HEK293 (cell line): ENCODE results near the gene TAPBPL.

Experiments
- ATF2 ChIP-seq: fragments of 450-650 bp; formaldehyde crosslinking; IDR thresholded peaks from 2 replicates; pipeline ENCODE4 v1.5.1; 2016; ENCODE audit warnings: missing biosample characterization, missing genetic modification characterization, low read depth
- HOXC10 ChIP-seq: sonication (generic); formaldehyde crosslinking; IDR thresholded peaks from 2 replicates; pipeline ENCODE4 v1.8.1; 2023; ENCODE audit warnings: mild to moderate bottlenecking, missing genetic modification reagents
- PRDM1 ChIP-seq: fragments of 450-650 bp; formaldehyde crosslinking; IDR thresholded peaks from 2 replicates; pipeline ENCODE4; 2016; ENCODE audit warnings: missing biosample characterization, missing genetic modification characterization
- YY1 ChIP-seq: fragments of 450-650 bp; formaldehyde crosslinking; IDR thresholded peaks from 2 replicates; pipeline ENCODE4 v1.5.1; 2018; ENCODE audit warnings: missing biosample characterization, missing genetic modification characterization
- ZFP37 ChIP-seq: fragments of 450-650 bp; formaldehyde crosslinking; IDR thresholded peaks from 2 replicates; pipeline ENCODE4 v1.5.1; 2016; ENCODE audit warnings: missing biosample characterization, missing genetic modification characterization
- ZNF24 ChIP-seq: fragments of 450-650 bp; formaldehyde crosslinking; IDR thresholded peaks from 2 replicates; pipeline ENCODE4 v1.5.1; 2016; ENCODE audit warnings: missing biosample characterization, missing genetic modification characterization
- TF ChIP-seq, protein P1 (sequence below): fragments of 450-650 bp; formaldehyde crosslinking; IDR thresholded peaks from 2 replicates; pipeline ENCODE4 v1.5.0; 2017; ENCODE audit warnings: missing biosample characterization, missing genetic modification characterization, borderline replicate concordance

- TF ChIP-seq ZFP37 (tag by site-specific recombination) (no peak), YY1 (tag by site-specific recombination) (no peak), PRDM1 (tag by site-specific recombination) (no peak), HOXC10 (CRISPR knock-in tag) (no peak), ATF2 (tag by site-specific recombination) (no peak), ZNF24 (tag by site-specific recombination) (no peak)
- TF ChIP-seq, protein P1, sequence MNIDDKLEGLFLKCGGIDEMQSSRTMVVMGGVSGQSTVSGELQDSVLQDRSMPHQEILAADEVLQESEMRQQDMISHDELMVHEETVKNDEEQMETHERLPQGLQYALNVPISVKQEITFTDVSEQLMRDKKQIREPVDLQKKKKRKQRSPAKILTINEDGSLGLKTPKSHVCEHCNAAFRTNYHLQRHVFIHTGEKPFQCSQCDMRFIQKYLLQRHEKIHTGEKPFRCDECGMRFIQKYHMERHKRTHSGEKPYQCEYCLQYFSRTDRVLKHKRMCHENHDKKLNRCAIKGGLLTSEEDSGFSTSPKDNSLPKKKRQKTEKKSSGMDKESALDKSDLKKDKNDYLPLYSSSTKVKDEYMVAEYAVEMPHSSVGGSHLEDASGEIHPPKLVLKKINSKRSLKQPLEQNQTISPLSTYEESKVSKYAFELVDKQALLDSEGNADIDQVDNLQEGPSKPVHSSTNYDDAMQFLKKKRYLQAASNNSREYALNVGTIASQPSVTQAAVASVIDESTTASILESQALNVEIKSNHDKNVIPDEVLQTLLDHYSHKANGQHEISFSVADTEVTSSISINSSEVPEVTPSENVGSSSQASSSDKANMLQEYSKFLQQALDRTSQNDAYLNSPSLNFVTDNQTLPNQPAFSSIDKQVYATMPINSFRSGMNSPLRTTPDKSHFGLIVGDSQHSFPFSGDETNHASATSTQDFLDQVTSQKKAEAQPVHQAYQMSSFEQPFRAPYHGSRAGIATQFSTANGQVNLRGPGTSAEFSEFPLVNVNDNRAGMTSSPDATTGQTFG, result no peak
These were observed 11.4 kb downstream of the TAPBPL start for GRCh38 chr12:6463216-6463615.
